ENCODE results near the gene HOXA7. TPM values are rescaled to one million over a fixed set of nuclear protein-coding genes. Genes with fewer than 3 reads are reported as not detected.
A peak's percentile ranks its signal among the peaks of the same experiment; 100 is the strongest.

Gene HOXA7
- total RNA-seq, 4 donors from 2014 or later: 3.3 to 11.8 (median 5.7) TPM

DNA sequence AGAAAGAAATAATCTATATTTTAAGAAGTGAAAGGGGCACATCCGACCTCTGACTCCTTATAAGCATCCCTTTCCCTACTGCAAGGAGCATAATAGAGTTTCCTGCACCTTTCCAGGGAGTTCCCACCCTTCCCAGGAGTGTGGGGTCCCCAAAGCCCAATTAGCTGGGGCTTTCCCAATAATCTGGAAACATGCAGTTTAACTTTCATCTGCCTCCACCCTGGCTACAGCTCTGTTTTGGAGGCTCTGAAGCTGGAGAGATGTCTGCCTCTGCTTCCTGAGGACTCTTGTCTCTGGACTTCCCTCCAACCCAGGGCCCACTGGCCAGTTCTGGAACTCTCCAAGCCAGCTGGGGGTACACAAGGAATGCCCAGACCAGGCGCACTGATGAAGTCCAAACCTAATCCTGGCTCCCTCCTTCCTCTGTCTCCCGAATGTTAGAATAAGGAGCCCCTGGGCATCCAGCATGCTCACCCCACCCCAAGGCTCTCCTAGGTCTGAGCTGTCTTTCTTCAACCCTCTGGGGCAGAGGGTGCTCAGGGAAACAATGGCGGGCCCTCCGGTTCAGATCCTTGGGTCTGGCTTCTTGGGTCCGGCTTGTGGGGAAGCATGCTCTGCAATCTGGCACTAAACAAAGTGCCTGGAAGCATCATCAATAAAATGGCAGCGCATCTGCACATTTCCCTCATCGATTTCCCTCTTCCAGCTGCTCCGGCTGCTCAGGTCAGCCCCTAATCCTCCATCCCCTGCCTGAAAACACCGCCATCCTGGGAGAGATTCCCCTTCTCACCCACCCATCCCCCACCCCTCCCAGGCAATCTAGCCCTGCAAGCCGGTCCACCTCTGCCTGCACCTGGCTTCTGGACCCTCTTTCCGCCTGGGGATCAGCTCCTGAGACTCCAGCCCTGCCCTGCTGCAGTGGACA lies 39.3 kb downstream of the HOXA7 start:
- DNase-seq: no peak
- peak overlapping the region; percentile 23 to 93 (median 72) for H3K27ac ChIP-seq
- no peaks in the 10 kb centered on the region for H3K27me3 ChIP-seq
- H3K36me3 ChIP-seq: no peaks in the 10 kb centered on the region
- peaks cover 0 to 76% (median 0%) of the 10 kb centered on the region in 4 donors for H3K4me1 ChIP-seq
- no peaks in the 10 kb centered on the region for H3K9me3 ChIP-seq
- peak overlapping the region in 3 of 4 donors; percentile 19 to 60 (median 54) for H3K4me3 ChIP-seq
- TF ChIP-seq, protein P1, sequence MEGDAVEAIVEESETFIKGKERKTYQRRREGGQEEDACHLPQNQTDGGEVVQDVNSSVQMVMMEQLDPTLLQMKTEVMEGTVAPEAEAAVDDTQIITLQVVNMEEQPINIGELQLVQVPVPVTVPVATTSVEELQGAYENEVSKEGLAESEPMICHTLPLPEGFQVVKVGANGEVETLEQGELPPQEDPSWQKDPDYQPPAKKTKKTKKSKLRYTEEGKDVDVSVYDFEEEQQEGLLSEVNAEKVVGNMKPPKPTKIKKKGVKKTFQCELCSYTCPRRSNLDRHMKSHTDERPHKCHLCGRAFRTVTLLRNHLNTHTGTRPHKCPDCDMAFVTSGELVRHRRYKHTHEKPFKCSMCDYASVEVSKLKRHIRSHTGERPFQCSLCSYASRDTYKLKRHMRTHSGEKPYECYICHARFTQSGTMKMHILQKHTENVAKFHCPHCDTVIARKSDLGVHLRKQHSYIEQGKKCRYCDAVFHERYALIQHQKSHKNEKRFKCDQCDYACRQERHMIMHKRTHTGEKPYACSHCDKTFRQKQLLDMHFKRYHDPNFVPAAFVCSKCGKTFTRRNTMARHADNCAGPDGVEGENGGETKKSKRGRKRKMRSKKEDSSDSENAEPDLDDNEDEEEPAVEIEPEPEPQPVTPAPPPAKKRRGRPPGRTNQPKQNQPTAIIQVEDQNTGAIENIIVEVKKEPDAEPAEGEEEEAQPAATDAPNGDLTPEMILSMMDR (IDR thresholded peaks at IDR 0.05): no peak
- TF ChIP-seq POLR2A (IDR thresholded peaks at IDR 0.05): no peak

DNA sequence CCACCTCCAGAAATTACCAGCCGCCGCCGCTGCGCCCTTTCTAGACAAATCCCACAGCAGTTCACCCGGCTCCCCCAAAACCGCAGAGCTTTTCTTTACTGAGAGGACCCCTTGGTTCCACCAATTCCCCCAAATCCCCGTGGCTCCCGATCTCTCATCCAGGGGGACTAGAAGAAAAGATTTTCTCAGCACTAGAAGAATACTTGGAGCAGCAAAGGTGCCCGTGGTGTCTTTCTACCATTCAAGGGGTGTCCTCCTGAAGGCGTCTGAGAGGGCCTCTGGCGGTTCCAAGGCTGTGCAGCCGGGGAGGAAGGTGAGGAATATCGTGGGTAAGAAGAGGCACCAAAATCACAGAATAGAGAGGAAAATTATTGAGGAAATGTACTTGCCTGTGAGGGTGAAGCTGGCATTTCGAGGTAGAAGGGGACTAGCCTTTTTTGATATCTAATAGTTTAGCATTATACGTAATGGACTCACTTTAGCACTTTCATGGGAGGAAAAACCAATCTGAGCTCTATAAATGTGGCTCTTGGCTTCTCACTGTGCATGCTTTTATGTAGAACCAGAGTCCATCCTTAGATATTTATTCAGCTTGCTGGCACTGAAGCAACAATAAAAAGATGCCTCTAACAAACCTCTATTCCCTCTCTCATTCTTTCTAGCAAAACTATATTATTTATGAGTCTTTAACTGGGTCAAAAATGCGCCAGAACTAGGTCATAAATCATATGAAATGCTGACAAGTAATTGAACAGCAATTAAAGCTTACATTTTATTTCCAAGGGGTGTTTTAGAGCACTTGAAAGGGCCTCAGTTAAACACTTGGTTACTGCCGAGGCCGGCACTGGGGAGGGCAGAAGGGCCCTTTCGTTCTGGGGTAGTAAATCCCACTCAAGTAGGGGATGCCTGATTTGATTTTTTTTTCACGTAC lies 40.2 kb downstream of the HOXA7 start:
- peak overlapping the region in 3 of 4 donors; percentile 19 to 60 (median 54) for H3K4me3 ChIP-seq
- no peaks in the 10 kb centered on the region for H3K36me3 ChIP-seq
- peak overlapping the region; percentile 51 to 93 (median 85) for H3K27ac ChIP-seq
- H3K9me3 ChIP-seq: no peaks in the 10 kb centered on the region
- TF ChIP-seq POLR2A (IDR thresholded peaks at IDR 0.05): no peak
- TF ChIP-seq, protein P1 (IDR thresholded peaks at IDR 0.05): no peak
- H3K4me1 ChIP-seq: peaks cover 0 to 73% (median 0%) of the 10 kb centered on the region in 4 donors
- DNase-seq: no peak
- H3K27me3 ChIP-seq: no peaks in the 10 kb centered on the region

GRCh38 chr7:27115221-27116026 lies 41.1 kb downstream of the HOXA7 start:
- peaks cover 0 to 73% (median 0%) of the 10 kb centered on the region in 4 donors for H3K4me1 ChIP-seq
- TF ChIP-seq POLR2A (IDR thresholded peaks at IDR 0.05): peak; percentile 29 to 37
- TF ChIP-seq, protein P1 (IDR thresholded peaks at IDR 0.05): no peak

DNA sequence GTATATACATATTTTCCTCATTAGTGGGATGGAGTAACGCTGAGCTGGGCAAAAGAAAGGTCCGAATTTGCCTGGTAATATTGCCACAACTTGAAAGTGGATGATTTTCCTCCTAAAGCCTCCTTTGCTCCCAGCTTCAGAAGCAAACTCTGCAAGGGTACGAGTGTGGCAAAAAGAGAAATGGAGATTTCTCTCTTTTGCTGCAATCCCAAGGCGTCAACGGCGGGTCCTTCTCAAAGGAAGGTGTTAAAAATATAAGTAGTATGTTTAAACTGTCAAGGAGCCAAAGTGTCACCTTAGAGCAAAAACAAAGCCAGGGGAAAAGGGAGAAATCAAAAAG lies 41.6 kb downstream of the HOXA7 start:
- Histone ChIP-seq H3K27me3 (no peaks in the 10 kb centered on the region), H3K27ac (peak overlapping the region; percentile 51 to 93 (median 85)), H3K9me3 (no peaks in the 10 kb centered on the region), H3K4me1 (peaks cover 0 to 73% (median 0%) of the 10 kb centered on the region in 4 donors), H3K4me3 (peak overlapping the region in 3 of 4 donors; percentile 19 to 60 (median 54)), H3K36me3 (no peaks in the 10 kb centered on the region)
- TF ChIP-seq, protein P1 (IDR thresholded peaks at IDR 0.05): no peak
- TF ChIP-seq POLR2A (IDR thresholded peaks at IDR 0.05): no peak
- no peak for DNase-seq

More at GRCh38 chr7:27115221-27116026, 41.1 kb downstream of the HOXA7 start:
- H3K27me3 ChIP-seq: no peaks in the 10 kb centered on the region
- H3K27ac ChIP-seq: peak overlapping the region; percentile 51 to 93 (median 85)
- DNase-seq: peak in 2 of 3 donors; percentile 73 to 80
- H3K4me3 ChIP-seq: peak overlapping the region; percentile 13 to 60 (median 36)
- H3K9me3 ChIP-seq: no peaks in the 10 kb centered on the region
- no peaks in the 10 kb centered on the region for H3K36me3 ChIP-seq

Data from Peyer's patch (tissue), 4 donors.